Smooth muscle cell (in vitro differentiated cells): ENCODE results near the gene MCF2. TPM values are rescaled to one million over a fixed set of nuclear protein-coding genes. Genes with fewer than 3 reads are reported as not detected.
"Not testable (repeated sequence)": the region's sequence is repeated elsewhere in the genome, so short reads cannot be mapped to it uniquely, and the experiment has no call there.

Source experiments
- DNase-seq: peaks from one replicate; lab custom pipeline; 2025; ENCODE audit not compliant: unreplicated experiment; lab: John Stamatoyannopoulos, UW
- H2AFZ ChIP-seq: fragments of 200-600 bp; sonication (generic); 2 replicates; pipeline ENCODE4 v1.6.0; 2016; ENCODE audit warnings: antibody characterized with exemption, low read depth, mild to moderate bottlenecking
- H3F3A ChIP-seq: fragments of 200-600 bp; sonication (generic); 2 replicates; pipeline ENCODE4 v1.6.0; 2017; ENCODE audit warnings: antibody characterized with exemption, low read depth
- H3K27ac ChIP-seq: fragments of 200-600 bp; sonication (generic); 2 replicates; pipeline ENCODE4 v1.5.1; 2016; ENCODE audit warnings: low read depth, mild to moderate bottlenecking
- H3K27me3 ChIP-seq: fragments of 200-600 bp; sonication (generic); 2 replicates; pipeline ENCODE4 v1.6.1; 2016; ENCODE audit warnings: low read depth, mild to moderate bottlenecking
- H3K36me3 ChIP-seq: fragments of 200-600 bp; sonication (generic); 2 replicates; pipeline ENCODE4 v1.5.1; 2016; ENCODE audit warnings: low read depth
- H3K4me1 ChIP-seq: fragments of 200-600 bp; sonication (generic); 2 replicates; pipeline ENCODE4 v1.5.1; 2016; ENCODE audit warnings: low read depth
- H3K4me2 ChIP-seq: fragments of 200-600 bp; sonication (generic); 2 replicates; pipeline ENCODE4 v1.6.0; 2016; ENCODE audit warnings: mild to moderate bottlenecking
- H3K4me3 ChIP-seq: fragments of 200-600 bp; sonication (generic); 2 replicates; pipeline ENCODE4 v1.5.1; 2016; ENCODE audit warnings: mild to moderate bottlenecking
- H3K79me2 ChIP-seq: fragments of 200-600 bp; sonication (generic); 2 replicates; pipeline ENCODE4 v1.6.0; 2016; ENCODE audit warnings: low read depth, mild to moderate bottlenecking
- H3K9ac ChIP-seq: fragments of 200-600 bp; sonication (generic); 2 replicates; pipeline ENCODE4 v1.6.0; 2016; ENCODE audit warnings: low read depth
- H3K9me3 ChIP-seq: fragments of 200-600 bp; sonication (generic); replicated peaks from 2 replicates; pipeline ENCODE4 v1.5.1; 2016; ENCODE audit warnings: low read depth
- H4K20me1 ChIP-seq: fragments of 200-600 bp; sonication (generic); 2 replicates; pipeline ENCODE4 v1.6.0; 2016; ENCODE audit warnings: low read depth
- WGBS: methylation state at CpG from one replicate; pipeline ENCODE4 v1.1.7; 2016; ENCODE audit warnings: low lambda C conversion rate; 5-methylcytosine and 5-hydroxymethylcytosine counted together
- polyA plus RNA-seq: library from polyadenylated mRNA; unstranded; fragments of >200 nt; fragmentation: Nextera tagmentation; extraction: Ambion mirVana; gene quantifications from 2 replicates; pipeline ENCODE4 v1.2.1, GENCODE V29; 2016
- total RNA-seq: library from RNA; depleted of rRNA; stranded (reverse); fragments of >200 nt; gene quantifications from 2 replicates; pipeline ENCODE4 v1.2.3, GENCODE V29; 2014
- TF ChIP-seq, protein P1 (sequence below): fragments of 200-600 bp; sonication (generic); IDR thresholded peaks from 2 replicates; pipeline ENCODE4 v1.5.1; 2017; ENCODE audit warnings: borderline replicate concordance, mild to moderate bottlenecking, antibody characterized with exemption; ENCODE audit not compliant: insufficient read depth, poor library complexity, severe bottlenecking

The MCF2 gene
- total and polyA plus RNA-seq, 2 experiments from 2014 or later = 0.18 TPM; not detected in 1

DNA sequence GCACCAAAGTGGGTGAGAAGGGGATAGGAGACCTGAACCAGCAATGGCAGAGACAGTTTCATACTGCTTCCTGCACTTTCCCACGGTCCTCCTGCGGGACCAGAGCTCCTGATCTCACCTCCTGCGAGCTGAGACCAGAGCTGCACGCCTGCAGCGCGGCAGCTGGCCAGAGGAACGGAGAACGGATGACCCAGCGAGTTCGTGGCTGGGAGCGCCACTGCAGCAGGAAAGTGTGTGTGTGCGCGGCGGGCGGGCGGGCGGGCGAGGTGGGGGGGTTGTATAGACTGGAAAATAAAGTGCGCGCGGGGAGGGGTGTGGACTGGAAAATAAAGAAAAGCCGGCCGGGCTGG lies 16.5 kb downstream of the MCF2 start:
- no peaks in the 10 kb centered on the region for H3K9me3 ChIP-seq
- no peak overlapping the region for H3K27ac ChIP-seq
- TF ChIP-seq, protein P1, sequence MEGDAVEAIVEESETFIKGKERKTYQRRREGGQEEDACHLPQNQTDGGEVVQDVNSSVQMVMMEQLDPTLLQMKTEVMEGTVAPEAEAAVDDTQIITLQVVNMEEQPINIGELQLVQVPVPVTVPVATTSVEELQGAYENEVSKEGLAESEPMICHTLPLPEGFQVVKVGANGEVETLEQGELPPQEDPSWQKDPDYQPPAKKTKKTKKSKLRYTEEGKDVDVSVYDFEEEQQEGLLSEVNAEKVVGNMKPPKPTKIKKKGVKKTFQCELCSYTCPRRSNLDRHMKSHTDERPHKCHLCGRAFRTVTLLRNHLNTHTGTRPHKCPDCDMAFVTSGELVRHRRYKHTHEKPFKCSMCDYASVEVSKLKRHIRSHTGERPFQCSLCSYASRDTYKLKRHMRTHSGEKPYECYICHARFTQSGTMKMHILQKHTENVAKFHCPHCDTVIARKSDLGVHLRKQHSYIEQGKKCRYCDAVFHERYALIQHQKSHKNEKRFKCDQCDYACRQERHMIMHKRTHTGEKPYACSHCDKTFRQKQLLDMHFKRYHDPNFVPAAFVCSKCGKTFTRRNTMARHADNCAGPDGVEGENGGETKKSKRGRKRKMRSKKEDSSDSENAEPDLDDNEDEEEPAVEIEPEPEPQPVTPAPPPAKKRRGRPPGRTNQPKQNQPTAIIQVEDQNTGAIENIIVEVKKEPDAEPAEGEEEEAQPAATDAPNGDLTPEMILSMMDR = no peak
- no peak for DNase-seq
- H3K4me1 ChIP-seq = no peaks in the 10 kb centered on the region
- H3K4me3 ChIP-seq = peak overlapping the region; percentile 34
- no peak overlapping the region for H2AFZ ChIP-seq
- peaks cover 31% of the 10 kb centered on the region for H3K27me3 ChIP-seq
- H3K4me2 ChIP-seq = peak overlapping the region; percentile 81
- H3K9ac ChIP-seq = no peak overlapping the region
- no peaks in the 10 kb centered on the region for H3F3A ChIP-seq
- no peaks in the 10 kb centered on the region for H3K79me2 ChIP-seq
- 38% methylated on average over 16 of the region's 23 CpGs for WGBS
- no peaks in the 10 kb centered on the region for H4K20me1 ChIP-seq
- no peaks in the 10 kb centered on the region for H3K36me3 ChIP-seq

DNA sequence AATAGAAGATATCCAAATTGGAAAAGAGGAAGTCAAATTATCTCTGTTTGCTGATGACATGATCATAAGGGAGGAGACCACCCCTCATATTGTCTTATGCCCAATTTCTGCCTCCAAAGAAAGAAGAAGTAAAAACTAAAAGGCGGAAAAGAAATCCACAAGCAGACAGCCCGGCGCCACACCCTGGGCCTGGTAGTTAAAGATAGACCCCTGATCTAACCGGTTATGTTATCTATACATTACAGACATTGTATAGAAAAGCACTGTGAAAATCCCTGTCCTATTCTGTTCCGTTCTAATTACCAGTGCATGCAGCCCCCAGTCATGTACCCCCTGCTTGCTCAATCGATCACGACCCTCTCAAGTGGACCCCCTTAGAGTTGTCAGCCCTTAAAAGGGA lies 22.8 kb downstream of the MCF2 start:
- not testable (repeated sequence) for H3K27ac ChIP-seq, H3K79me2 ChIP-seq, H3K36me3 ChIP-seq, H2AFZ ChIP-seq, DNase-seq, H3K27me3 ChIP-seq, H3K9ac ChIP-seq, H3F3A ChIP-seq, H4K20me1 ChIP-seq, H3K4me3 ChIP-seq, H3K4me1 ChIP-seq, H3K4me2 ChIP-seq, H3K9me3 ChIP-seq
- WGBS = 82% methylated on average over 7 of the region's 7 CpGs

DNA sequence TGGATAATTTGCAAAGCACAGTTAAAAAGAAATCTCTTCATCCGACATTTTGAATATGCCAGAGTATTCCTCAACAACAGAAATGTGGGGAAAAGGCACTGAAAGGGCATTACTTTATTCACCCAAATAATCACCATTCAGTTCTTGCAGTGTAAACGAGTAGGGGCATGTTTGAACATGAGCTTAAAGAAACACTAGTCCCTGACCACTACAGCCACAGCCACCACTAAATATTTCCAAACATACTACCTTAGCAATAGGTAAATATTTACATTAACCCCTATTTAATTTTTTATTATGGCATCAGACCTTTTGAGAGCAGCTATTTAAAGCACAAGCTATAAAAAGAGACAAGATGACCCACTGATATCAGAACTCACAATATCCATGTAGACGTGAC lies 27.6 kb downstream of the MCF2 start:
- no peak for DNase-seq
- Histone ChIP-seq H3K9ac (no peak overlapping the region), H3K9me3 (no peaks in the 10 kb centered on the region), H2AFZ (no peak overlapping the region), H3F3A (no peaks in the 10 kb centered on the region), H3K4me2 (no peak overlapping the region), H3K4me3 (no peak overlapping the region), H3K27ac (no peak overlapping the region), H4K20me1 (no peaks in the 10 kb centered on the region), H3K4me1 (no peaks in the 10 kb centered on the region), H3K36me3 (no peaks in the 10 kb centered on the region), H3K79me2 (no peaks in the 10 kb centered on the region), H3K27me3 (no peaks in the 10 kb centered on the region)
- TF ChIP-seq, protein P1 = no peak
- 58% methylated on average over 3 of the region's 3 CpGs for WGBS

DNA sequence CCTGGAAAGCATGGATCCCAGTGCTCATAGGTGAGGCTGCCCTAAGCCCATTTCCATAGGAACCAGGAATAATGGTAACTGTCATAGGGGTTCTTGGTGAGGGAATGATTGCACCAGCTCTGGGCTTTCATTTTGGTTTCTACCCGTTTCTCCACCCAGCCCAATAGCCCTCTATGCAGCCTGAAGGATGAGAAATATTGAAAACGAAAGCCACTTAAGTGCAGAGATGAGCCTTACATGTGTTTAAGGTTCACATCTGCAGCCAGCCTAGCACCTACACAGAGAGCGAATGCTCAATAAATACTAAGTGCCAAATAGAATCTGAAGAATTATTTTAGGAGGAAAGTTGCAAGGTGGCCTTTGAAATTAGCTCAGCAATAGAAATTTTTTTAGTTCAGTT lies 60.4 kb downstream of the MCF2 start:
- no peaks in the 10 kb centered on the region for H3F3A ChIP-seq
- no peaks in the 10 kb centered on the region for H3K27me3 ChIP-seq
- H3K4me2 ChIP-seq = no peak overlapping the region
- no peaks in the 10 kb centered on the region for H3K36me3 ChIP-seq
- H4K20me1 ChIP-seq = no peaks in the 10 kb centered on the region
- H3K4me3 ChIP-seq = no peak overlapping the region
- H3K79me2 ChIP-seq = no peaks in the 10 kb centered on the region
- H2AFZ ChIP-seq = no peak overlapping the region
- 77% methylated on average over 3 of the region's 3 CpGs for WGBS
- no peak overlapping the region for H3K9ac ChIP-seq
- peaks cover 3% of the 10 kb centered on the region for H3K9me3 ChIP-seq
- TF ChIP-seq, protein P1 = no peak
- no peak overlapping the region for H3K27ac ChIP-seq
- H3K4me1 ChIP-seq = no peaks in the 10 kb centered on the region
- DNase-seq = no peak
